GM20000 (cell line): ENCODE results near the gene YTHDF2.

Experiments
- DNase-seq: peaks from one replicate; pipeline ENCODE4 v3.0.0; 2012; ENCODE audit warnings: low spot score
- TF ChIP-seq, protein P1 (sequence below): IDR thresholded peaks from 2 replicates; pipeline ENCODE4 v1.5.1; 2012; ENCODE audit warnings: mild to moderate bottlenecking, control low read depth; ENCODE audit errors: extremely low read depth, missing control alignments

Gene YTHDF2

DNA sequence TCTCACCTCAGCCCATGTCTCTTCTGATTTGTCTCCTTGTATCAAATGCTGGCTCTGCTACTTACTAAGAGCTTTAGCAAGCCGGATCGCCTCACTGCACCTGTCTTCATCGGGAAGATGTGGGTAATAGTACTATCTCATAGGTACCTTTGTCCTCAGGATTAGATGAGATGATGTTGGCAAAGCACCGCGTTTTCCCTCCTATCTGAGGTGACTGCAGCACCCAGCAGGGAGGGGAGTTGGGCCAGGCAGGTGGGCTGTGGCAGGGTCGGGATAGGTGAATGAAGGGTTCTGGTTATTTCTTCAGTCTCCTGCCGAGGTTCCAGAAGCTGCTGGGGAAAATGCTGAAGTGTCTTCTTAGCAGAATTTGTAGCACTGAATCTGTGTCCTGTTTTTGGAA is 80.4 kb downstream of the YTHDF2 start:
- no peak for DNase-seq
- TF ChIP-seq, protein P1, sequence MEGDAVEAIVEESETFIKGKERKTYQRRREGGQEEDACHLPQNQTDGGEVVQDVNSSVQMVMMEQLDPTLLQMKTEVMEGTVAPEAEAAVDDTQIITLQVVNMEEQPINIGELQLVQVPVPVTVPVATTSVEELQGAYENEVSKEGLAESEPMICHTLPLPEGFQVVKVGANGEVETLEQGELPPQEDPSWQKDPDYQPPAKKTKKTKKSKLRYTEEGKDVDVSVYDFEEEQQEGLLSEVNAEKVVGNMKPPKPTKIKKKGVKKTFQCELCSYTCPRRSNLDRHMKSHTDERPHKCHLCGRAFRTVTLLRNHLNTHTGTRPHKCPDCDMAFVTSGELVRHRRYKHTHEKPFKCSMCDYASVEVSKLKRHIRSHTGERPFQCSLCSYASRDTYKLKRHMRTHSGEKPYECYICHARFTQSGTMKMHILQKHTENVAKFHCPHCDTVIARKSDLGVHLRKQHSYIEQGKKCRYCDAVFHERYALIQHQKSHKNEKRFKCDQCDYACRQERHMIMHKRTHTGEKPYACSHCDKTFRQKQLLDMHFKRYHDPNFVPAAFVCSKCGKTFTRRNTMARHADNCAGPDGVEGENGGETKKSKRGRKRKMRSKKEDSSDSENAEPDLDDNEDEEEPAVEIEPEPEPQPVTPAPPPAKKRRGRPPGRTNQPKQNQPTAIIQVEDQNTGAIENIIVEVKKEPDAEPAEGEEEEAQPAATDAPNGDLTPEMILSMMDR, result no peak

DNA sequence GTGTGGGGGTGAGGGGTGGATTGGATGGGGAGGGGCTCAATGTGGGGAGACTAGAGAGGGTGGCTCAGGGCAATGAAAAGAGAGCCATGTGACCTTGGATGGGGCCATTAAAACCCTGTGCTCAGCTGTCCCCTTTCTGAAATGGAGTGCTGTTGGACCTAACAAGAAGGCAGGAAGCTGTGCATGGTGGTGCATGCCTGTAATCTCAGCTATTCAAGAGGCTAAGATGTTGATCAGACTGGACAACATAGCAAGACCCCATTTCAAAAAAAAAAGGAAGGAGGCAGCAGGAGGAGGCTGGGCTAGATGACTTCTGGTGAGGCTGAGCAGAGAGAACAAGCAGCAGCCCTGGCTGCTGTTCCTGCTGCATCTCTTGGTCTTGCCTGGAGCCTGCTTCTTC is 82.3 kb downstream of the YTHDF2 start:
- TF ChIP-seq, protein P1, result no peak

More for the DNA sequence above, 82.3 kb downstream of the YTHDF2 start:
- DNase-seq, result no peak
